Gastrocnemius medialis (tissue), 4 donors: ENCODE results near the gene ZNF853. TPM values are rescaled to one million over a fixed set of nuclear protein-coding genes. Genes with fewer than 3 reads are reported as not detected.

Experiments used
- ATAC-seq, 2 donors: fragments of 150-250 bp; one replicate each; pipeline ENCODE4 v1.9.1; 2016
- DNase-seq, 2 donors: peaks; one replicate each; pipeline ENCODE4 v3.0.0-alpha.2; 2019
- H3K27ac ChIP-seq, 4 donors: fragments of 200-600 bp; sonication (generic); 1 replicate in 1 of 4; 2 replicates in 3 of 4; pipeline ENCODE4 v1.5.1; 2016 to 2018; ENCODE audit warnings: mild to moderate bottlenecking in 2 of 4, moderate library complexity in 1 of 4
- H3K27me3 ChIP-seq, 3 donors: fragments of 200-600 bp; sonication (generic) in 2 of 3; 1 replicate in 1 of 3; 2 replicates in 2 of 3; pipeline versions ENCODE4 v1.5.1 to v1.6.0; 2016 to 2019; ENCODE audit warnings: mild to moderate bottlenecking in 1 of 3, moderate library complexity in 1 of 3
- H3K36me3 ChIP-seq, 2 donors: fragments of 200-600 bp; sonication (generic) in 1 of 2; one replicate each; pipeline ENCODE4 v1.5.1; 2017 to 2018
- H3K4me1 ChIP-seq, 2 donors: fragments of 200-600 bp; sonication (generic) in 1 of 2; one replicate each; pipeline ENCODE4 v1.5.1; 2016 to 2017; ENCODE audit warnings: mild to moderate bottlenecking in 2 of 2
- H3K4me3 ChIP-seq, 4 donors: fragments of 200-600 bp; sonication (generic) in 3 of 4; 1 replicate in 1 of 4; 2 replicates in 3 of 4; pipeline ENCODE4 v1.5.1; 2016 to 2019; ENCODE audit warnings: mild to moderate bottlenecking in 2 of 4
- H3K9me3 ChIP-seq, 3 donors: fragments of 200-600 bp; sonication (generic) in 2 of 3; 1 replicate in 1 of 3; 2 replicates in 2 of 3; pipeline ENCODE4 v1.5.1; 2016 to 2019
- POLR2A ChIP-seq, 2 donors: fragments of 450-650 bp; IDR thresholded peaks; one replicate each; pipeline ENCODE4 v1.6.1; 2017; ENCODE audit warnings: antibody characterized with exemption in 2 of 2, mild to moderate bottlenecking in 2 of 2, moderate library complexity in 2 of 2
- in situ Hi-C, 4 donors: fragments of 200-750 bp; cut with MboI; loops; one replicate each; pipeline versions ENCODE4 v1.15.0 to v1.8.0; 2017; ENCODE audit warnings: low sequenced_read_pairs in 4 of 4
- intact Hi-C: fragments of 100-400 bp; cut with DNase I; formaldehyde crosslinking; loops from one replicate; pipeline ENCODE4 v1.15.1; 2023; ENCODE audit warnings: low total_unique reads
- total RNA-seq, 4 donors: library from RNA; depleted of rRNA; stranded (reverse); fragments of >200 nt; gene quantifications; one replicate each; pipeline versions ENCODE4 v1.1.0 to v1.2.3, GENCODE V29; 2016
- TF ChIP-seq, protein P1 (sequence below), 5 experiments: fragments of 450-650 bp in 3 of 5; fragments of 200-600 bp in 2 of 5; sonication (generic) in 2 of 5; IDR thresholded peaks in 4 of 5; conservative IDR thresholded peaks in 1 of 5; 1 replicate in 4 of 5; 2 replicates in 1 of 5; pipeline ENCODE4 v1.5.1; 2016 to 2019; ENCODE audit warnings: antibody characterized with exemption in 5 of 5, mild to moderate bottlenecking in 3 of 5, moderate library complexity in 3 of 5

ZNF853 gene
- total RNA-seq, 4 donors from 2014 or later, result 9.5 to 21.6 (median 13.0) TPM

DNA sequence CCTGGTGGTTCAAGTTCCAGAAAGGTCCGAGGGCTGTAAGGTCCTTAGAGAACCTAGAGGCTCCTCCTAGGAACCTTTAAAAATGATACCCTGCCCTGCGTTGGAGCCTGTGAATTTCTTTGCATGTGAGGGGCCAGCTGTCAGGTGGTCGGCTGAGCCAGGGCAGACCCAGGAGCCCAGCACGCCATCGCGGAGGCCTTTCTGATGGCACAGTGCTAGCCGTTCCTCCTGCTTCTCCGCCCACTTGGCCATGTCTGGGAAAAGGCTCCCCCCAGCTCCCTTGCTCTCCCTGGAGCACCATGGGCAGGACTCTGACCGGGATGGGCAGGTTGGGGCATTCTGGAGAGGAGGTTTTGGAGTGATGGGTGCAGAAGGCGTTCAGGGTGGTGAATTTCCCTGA lies 29.3 kb downstream of the ZNF853 start:
- Histone ChIP-seq H3K4me1 (no peaks in the 10 kb centered on the region), H3K4me3 (no peak overlapping the region), H3K27me3 (no peaks in the 10 kb centered on the region), H3K9me3 (no peaks in the 10 kb centered on the region), H3K27ac (no peak overlapping the region), H3K36me3 (peaks cover 0 to 52% of the 10 kb centered on the region in 2 donors)
- ATAC-seq, result no peak
- in situ Hi-C loops (no loop called here), intact Hi-C loops (no loop called here)
- DNase-seq, result no peak
- TF ChIP-seq, protein P1, sequence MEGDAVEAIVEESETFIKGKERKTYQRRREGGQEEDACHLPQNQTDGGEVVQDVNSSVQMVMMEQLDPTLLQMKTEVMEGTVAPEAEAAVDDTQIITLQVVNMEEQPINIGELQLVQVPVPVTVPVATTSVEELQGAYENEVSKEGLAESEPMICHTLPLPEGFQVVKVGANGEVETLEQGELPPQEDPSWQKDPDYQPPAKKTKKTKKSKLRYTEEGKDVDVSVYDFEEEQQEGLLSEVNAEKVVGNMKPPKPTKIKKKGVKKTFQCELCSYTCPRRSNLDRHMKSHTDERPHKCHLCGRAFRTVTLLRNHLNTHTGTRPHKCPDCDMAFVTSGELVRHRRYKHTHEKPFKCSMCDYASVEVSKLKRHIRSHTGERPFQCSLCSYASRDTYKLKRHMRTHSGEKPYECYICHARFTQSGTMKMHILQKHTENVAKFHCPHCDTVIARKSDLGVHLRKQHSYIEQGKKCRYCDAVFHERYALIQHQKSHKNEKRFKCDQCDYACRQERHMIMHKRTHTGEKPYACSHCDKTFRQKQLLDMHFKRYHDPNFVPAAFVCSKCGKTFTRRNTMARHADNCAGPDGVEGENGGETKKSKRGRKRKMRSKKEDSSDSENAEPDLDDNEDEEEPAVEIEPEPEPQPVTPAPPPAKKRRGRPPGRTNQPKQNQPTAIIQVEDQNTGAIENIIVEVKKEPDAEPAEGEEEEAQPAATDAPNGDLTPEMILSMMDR (IDR thresholded peaks at IDR 0.05 in 4 of 5, conservative IDR thresholded peaks at IDR 0.05 in 1 of 5), result no peak
- no peak for TF ChIP-seq POLR2A (IDR thresholded peaks at IDR 0.05)

DNA sequence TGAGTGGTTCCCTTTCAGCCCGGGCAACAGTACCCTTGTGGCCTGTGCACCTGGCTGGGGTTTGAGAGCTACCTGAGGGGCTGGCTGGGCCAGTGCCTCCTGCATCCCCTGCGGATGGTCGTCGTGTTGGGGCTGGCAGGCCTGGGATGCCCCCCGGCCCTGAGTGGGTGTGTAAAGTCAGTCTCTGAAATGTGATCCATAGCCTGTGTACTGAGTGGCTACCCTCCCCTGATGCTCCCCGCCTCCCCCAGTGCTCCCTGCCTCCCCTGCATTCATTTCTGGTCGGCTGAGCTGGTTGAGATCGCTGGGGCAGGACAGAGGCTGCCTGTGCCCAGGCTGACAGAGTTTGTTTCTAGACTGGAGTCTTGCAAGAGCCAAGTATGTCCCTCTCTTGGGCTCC lies 31.1 kb downstream of the ZNF853 start:
- intact Hi-C loops (no loop called here), in situ Hi-C loops (no loop called here)
- TF ChIP-seq POLR2A (IDR thresholded peaks at IDR 0.05), result no peak
- TF ChIP-seq, protein P1 (IDR thresholded peaks at IDR 0.05 in 4 of 5, conservative IDR thresholded peaks at IDR 0.05 in 1 of 5), result no peak
- H3K27ac ChIP-seq, result no peak overlapping the region
- DNase-seq, result no peak
- ATAC-seq, result no peak
- H3K27me3 ChIP-seq, result no peaks in the 10 kb centered on the region
- H3K4me3 ChIP-seq, result no peak overlapping the region
- no peaks in the 10 kb centered on the region for H3K9me3 ChIP-seq
- H3K4me1 ChIP-seq, result no peaks in the 10 kb centered on the region
- H3K36me3 ChIP-seq, result peaks cover 0 to 60% of the 10 kb centered on the region in 2 donors

DNA sequence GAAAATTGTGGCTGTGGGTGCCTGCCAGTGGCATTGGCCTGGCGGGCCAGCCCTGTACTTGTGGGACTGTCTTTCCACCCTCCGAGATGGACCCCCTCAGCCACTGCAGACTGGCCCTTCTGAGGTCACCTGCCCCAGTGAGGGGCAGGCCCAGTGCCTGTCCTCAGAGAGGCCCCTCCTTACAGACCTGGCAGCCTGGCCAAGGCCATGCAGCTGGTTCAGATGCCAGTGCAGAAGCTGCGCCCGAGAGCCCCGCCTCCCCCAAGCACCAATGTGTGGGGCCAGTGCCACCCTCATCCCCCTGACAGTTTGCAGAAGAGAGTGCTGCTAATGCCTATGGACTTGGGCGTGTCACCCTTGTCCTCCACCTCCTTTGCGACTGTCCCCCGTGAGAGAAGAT lies 31.7 kb downstream of the ZNF853 start:
- intact Hi-C loops, result no loop called here
- H3K27ac ChIP-seq, result no peak overlapping the region
- no peak for TF ChIP-seq POLR2A (IDR thresholded peaks at IDR 0.05)
- TF ChIP-seq, protein P1 (IDR thresholded peaks at IDR 0.05 in 4 of 5, conservative IDR thresholded peaks at IDR 0.05 in 1 of 5), result no peak
- no peaks in the 10 kb centered on the region for H3K4me1 ChIP-seq
- in situ Hi-C loops, result no loop called here
- ATAC-seq (no peak), DNase-seq (no peak)
- H3K9me3 ChIP-seq, result no peaks in the 10 kb centered on the region
- H3K4me3 ChIP-seq, result no peak overlapping the region
- peaks cover 0 to 60% of the 10 kb centered on the region in 2 donors for H3K36me3 ChIP-seq
- H3K27me3 ChIP-seq, result no peaks in the 10 kb centered on the region

DNA sequence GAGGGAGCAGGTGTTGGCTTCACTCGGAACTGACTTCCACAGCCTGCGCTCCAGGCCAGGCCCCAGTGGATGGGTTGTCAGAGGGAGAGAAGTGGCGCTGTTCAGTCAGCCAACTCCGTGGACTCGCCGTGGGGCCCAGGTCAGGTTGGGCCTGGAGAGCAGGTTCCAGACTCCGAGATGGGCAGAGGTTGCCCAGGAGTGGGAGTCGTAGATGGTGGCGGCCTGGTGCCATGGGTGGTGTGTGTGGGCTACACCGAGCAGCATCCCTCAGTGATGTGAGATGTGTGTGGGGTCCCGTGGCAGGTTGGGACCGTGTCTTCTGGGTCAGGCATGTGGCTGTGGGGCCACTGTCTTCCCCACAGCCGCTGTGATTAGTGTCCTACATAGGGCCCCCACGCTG lies 32.1 kb downstream of the ZNF853 start:
- in situ Hi-C loops, result no loop called here
- ATAC-seq, result no peak
- TF ChIP-seq, protein P1 (IDR thresholded peaks at IDR 0.05 in 4 of 5, conservative IDR thresholded peaks at IDR 0.05 in 1 of 5), result no peak
- TF ChIP-seq POLR2A (IDR thresholded peaks at IDR 0.05), result no peak

More for the DNA sequence above, 32.1 kb downstream of the ZNF853 start:
- Histone ChIP-seq H3K9me3 (no peaks in the 10 kb centered on the region), H3K27ac (no peak overlapping the region), H3K36me3 (peaks cover 0 to 58% of the 10 kb centered on the region in 2 donors), H3K4me1 (no peaks in the 10 kb centered on the region), H3K4me3 (no peak overlapping the region), H3K27me3 (no peaks in the 10 kb centered on the region)
- DNase-seq, result no peak
- intact Hi-C loops, result no loop called here
